Measurements from ENCODE around the gene PPP4R4.
A peak's percentile ranks its signal among the peaks of the same experiment; 100 is the strongest.

PPP4R4 gene, protein sequence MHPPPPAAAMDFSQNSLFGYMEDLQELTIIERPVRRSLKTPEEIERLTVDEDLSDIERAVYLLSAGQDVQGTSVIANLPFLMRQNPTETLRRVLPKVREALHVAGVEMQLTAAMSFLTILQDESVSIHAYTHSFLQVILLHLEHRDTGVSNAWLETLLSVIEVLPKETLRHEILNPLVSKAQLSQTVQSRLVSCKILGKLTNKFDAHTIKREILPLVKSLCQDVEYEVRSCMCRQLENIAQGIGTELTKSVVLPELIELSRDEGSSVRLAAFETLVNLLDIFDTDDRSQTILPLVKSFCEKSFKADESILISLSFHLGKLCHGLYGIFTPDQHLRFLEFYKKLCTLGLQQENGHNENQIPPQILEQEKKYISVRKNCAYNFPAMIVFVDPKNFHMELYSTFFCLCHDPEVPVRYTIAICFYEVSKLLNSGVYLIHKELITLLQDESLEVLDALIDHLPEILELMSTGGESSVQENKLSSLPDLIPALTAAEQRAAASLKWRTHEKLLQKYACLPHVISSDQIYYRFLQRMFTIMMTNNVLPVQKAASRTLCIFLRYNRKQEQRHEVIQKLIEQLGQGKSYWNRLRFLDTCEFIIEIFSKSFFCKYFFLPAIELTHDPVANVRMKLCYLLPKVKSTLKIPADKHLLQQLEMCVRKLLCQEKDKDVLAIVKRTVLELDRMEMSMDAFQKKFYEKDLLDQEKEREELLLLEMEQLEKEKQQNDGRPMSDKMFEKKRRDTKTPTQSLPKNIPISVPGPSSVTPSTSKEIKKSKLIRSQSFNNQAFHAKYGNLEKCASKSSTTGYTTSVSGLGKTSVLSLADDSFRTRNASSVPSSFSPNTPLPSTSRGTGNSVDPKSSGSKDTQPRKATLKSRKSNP

DNA sequence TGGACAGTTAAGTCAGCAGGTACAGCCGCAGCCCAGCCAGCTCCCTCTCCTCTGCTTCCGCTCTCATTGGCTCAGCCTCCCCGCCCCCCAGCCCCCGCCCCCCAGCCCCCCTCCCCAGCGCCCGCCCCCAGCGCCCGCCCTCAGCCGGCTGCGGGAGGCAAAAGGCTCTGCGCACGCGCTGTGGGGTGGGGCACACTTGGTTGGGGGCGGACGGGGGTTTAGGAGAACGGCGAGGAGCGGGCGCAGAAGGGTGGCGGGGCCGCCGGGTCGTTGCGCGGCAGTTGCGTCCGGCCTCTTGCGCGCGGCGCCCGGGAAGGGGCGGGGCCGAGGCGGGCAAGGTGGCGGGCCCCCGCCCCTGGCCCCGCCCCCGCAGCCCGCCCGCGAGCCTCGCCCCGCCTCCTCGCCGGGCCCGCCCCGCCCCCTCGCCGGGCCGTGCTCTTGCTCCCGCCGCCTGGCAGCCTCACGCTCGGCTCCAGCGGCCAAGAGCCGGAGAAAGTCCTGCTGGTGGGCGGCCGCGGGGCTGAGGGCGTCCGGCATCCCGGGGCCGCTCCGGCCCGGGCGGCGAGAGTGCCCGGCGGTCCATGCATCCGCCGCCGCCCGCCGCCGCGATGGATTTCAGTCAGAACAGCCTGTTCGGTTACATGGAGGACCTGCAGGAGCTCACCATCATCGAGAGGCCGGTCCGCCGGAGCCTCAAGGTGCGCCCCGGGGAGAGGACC lies at the start of gene PPP4R4:
Gene PPP4R4 (plus strand): TSS at position 438 of the 719 bp plus-strand sequence. CDS start 144 bp downstream, at position 582.
- peak; percentile 11 for DNase-seq

DNA sequence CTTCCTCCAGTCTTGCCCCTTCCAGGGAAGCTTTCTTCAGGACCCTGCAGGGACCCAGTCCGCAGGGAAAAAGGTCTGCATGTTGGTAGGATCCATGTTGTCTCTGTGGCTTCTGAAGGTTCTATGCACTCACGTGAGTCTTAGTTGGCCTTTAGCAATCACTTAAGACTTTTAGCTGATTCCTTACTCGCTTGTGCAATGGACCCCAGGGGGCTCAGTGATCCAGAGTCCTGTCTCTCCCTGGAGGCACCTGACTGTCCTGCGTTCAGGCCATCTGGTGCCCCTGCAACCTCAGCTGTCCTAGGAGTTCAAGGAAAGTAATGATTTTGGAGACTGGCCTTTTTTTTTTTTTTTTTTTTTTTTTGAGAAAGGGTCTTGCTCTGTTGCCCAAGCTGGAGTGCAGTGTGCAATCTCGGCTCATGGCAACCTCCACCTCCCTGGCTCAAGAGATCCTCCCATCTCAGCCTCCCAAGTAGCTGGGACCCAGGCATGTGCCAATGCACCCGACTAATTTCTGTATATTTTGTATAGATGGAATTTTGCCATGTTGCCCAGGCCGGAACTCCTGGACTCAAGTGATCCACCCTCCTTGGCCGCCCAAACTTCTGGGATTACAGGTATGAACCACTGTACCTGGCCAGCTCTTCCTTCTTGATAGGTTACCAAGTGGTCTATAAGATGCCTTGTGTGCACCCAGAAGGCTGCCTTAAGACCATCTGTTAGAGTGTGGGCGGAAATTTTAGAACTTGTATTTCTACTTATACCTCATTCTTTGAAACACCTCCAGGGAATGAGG lies 49.3 kb upstream of the PPP4R4 start:
- no peak for DNase-seq

DNA sequence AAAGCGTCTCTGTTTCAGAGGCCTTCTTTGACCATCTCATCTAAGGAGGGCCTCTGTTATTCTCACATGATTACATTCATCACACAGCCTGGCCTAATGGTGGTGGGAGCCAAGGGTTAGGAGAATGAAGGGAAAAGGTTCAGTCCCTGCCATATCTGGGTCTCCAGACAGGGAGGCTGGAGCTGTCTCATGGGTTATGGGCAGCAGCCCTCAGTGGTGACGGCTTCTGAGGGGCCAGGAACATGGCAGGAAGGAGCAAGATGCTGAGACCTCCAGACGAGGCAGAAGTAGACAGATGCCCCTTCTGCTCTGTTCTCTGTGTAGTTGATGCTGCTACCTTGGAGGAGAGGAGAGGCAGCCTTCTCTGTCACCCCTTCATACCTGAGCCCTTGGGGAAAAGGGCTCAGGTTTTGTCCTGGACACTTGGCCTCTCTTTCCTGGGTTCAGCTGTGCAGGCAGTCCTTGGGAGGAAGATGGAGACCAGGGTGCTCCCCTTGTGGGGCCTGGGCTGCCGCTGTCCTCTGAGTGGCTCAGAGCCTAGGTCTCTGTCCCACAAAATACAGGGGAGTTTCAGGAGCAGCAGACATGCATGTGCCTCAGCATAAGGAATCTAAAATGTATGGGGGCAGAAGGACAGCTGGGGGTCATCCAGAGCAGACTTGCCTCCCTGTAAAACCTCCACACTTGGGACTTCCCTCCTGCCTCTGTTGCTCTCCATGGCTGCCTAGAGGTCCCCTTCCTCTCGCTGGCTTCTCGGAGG lies 48.3 kb upstream of the PPP4R4 start:
- no peak for DNase-seq

DNA sequence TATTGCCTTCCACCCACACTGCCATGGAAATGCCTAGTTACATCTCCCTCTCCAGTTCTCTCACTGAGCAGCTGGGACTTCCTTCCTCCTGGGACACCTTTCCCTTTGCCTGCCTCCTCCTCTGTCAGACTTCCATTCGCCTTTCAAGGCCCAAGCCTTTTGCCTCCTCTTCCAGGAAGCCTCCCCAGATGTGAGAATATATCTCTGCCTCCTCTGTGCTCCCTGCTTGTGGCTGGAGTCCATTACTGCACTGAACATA lies 47.8 kb upstream of the PPP4R4 start:
- no peak for DNase-seq

DNA sequence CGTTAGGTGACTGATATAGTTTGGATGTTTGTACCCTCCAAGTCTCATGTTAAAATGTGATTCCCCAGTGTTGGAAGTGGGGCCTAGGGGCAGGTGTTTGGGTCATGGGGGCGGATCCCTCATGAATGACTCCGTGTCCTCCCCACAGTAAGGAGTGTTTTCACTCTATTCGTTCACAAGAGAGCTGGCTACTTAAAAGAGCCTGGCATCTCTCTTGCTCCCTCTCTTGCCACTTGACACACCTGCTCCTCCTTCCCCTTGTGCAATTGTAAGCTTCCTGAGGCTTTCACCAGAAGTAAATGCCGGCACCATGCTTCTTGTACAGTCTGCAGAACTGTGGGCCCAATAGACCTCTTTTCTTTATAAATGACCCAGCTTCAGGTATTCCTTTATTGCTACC lies 47.3 kb upstream of the PPP4R4 start:
- no peak for DNase-seq

DNA sequence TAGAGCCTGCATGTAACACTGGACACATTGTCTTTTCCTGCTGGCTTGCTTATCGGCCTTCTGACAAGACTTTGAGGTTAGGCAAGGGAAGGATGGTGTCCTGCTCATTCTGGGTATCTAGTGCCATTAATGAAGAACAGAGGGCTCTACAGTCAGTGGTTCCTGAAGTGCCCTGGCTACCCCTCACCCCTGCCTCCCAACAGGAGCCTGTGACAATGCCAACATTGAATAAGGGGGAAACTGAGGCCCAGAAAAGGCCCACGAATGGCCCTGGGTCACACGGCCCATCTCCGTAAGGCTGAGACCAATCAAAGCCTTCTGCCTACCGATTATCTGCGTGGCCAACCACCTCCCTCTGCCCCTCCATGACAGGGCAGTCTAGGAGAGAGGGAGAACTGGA lies 46.8 kb upstream of the PPP4R4 start:
- DNase-seq, result no peak

DNA sequence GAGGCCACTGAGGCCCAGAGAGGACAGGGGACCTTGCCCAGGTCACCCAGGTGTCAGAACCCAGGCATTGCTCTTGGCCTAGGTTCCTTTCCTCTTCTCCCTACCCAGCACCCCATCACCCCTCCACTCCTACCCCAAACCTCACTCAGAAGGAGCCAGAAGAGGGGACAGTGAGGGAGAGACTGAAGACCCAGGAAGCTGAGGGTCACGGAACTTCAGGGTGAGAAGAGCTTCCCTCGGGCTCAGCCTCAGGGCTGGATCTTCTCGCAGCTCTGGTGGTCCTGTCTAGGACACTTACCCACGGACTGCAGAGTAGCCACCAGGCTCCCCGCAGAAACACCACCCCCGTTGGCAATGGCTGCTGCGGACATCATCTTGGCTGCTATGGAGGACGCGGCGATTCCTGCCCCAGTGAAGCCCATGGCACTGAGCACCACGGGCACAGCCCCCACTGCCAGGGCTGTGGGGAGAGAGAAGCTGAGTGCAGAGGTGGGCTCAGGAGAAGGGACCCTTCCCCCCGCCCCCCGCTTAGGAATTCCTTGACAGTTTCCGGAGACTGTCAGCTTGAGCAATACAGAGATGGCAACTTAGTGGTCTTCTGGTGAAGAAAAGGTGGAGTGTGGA lies 45.8 kb upstream of the PPP4R4 start:
- DNase-seq, result no peak

DNA sequence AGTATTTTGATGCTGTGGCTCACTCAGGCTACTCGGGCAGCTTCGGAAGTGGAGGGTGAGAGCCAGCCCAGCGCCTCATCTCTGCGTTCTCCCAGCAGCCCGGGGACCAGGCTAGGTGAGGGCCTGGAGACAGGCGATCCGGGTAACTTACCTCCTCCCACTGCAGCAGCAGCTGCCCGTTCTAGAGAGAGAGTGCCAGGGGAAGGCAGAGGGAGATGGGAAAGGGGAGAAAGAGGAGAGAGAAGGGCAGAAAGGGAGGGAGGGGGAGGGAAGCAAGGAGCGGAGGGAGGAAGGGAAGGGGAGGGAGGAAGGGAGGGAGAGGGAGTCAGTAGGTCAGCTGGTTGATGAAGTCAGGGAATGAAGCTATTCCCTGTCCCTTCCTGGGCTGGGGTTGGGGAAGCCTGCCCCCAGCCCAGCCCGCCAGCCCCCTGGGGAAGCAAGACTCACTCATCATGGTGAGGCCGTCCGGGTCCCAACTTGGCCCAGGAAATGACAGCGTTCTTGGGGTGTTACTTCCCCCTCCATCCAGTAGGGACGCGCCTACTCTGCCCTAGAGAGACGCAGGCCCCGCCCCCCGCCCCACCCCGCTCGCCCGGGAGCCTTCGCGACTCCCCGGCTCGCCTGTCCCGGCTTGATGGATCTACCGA lies 44.9 kb upstream of the PPP4R4 start, which contains the start of gene IFI27L2:
Gene IFI27L2 (minus strand): TSS at position 494 of the 647 bp plus-strand sequence. CDS start 40 bp downstream, at position 454.
- no peak for DNase-seq

DNA sequence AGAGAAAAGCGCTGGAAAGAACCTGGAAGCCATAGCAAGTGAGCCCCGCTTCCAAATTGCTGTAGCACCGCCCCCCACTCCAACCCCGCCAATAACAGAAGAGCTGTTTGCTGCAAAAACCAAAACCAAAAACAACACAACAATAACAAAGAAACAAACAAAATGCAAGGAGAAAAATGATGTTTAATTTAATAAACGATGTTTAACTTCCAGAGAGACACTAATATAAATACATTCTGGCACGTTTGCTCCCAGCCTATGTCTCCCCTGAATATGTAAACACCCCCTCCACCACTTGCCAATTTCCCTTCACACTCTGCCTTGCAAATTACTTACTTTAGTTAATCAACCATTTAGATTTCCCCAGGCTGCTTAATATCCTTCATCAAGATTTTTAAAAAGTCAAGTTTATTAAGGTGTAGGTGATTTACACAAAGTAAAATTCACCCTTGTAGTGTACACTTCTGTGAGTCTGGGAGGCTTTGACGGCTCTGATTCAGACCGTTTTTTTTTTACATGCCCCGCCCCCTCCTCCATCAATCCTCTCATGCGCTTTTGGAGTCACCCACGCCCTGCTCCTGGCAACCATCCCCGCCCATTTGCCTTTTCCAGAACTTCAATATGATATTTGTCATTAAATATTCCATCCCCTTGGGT lies 44.2 kb upstream of the PPP4R4 start:
- no peak for DNase-seq

DNA sequence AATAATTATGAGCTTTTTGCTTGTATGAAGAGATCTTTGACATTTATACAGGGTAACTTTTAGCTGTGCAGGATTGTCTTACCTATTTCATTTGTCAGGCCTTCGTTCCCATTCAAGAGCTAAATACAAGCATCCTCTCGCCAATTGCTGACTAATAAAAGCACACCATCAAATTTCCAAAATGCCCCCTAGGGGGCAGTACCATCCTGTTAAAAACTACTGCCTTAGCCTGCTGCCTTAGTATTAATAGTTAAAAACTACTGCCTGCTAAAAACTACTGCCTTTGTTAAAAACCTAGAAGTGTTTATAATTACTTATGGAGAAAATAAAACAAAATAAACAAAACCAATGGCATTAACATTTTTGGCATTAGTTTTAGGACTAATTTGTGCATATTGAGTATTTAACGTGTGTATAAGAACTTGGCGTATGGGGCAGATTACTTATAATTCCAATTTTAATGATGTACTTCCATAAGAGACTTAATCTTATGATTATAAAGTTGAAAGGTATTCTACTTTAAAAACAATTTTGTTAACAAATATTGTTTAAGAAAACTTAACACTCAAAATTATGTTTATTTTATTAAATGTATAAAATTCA lies 41.7 kb upstream of the PPP4R4 start:
- peak; percentile 43 for DNase-seq

DNA sequence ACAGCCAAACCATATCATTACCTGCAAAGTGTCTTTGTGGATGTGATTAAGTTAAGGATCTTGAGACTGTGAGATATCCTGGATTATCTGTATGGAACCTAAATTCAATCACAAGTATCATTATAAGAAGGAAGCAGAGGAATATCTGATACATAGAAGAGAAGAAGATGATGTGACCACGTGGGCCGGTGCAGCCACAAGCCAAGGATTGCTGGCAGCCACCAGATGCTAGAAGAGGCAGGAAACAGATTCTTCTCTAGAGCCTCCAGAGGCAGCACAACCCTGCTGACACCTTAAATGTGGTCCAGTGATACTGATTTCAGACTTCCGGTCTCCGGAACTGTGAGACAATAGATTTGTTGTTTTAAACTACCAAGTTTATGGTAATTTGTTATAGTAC lies 38.6 kb upstream of the PPP4R4 start:
- no peak for DNase-seq

DNA sequence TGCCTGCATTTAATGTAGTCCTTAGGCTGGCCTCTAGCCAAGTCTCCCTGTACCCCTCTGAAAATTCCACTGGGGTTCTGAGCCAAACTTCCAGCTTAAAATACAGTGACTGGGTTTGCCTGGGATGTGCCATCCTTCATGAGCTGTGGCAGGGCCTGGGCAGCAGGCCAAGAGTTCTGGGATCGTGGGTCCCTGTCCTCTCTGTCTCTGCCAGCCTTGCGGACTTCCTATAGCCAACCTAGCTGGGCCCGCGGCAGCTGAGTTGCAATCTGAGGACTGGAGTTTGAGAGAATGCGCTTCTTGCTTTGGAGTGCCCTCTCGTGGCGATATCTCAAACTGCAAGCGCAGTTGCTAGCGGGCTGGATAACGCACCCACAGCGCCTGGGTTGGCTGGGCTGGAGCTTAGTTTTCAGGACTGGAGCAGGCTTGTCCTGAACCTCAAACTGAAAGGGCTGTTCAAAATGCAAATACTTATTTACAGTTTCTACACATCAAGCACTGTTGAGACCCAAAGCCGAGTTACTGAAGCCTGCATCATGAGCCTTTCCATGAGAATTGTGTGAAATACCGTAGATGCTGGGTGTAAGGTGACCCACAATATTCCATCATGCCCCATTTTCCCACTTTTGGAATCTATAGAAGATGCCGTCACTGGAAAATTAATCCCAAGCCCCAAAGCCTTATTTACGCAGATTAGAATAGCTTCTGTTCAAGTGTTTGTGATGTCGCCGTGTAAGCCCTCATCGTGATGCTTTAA lies 37.4 kb upstream of the PPP4R4 start:
- DNase-seq, result no peak

DNA sequence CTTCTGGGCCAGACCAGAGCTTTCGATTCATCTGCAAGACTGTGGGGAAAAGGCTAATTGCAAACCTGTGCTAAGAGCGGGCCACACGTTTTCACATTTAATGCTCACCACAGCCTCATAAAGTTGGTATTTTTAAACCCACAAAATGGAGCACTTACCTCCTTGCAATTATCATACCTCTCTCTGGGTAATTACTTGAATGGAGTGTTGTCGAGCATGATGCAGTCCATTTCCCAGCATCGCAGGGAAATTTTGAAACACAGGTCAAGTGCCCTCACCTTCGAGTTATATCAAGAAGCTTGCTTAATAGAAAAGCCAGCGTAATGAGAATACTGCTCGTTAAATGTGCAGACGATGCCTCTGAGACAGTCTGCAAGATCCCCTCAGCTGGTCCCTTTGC lies 35.9 kb upstream of the PPP4R4 start:
- peak; percentile 59 for DNase-seq

DNA sequence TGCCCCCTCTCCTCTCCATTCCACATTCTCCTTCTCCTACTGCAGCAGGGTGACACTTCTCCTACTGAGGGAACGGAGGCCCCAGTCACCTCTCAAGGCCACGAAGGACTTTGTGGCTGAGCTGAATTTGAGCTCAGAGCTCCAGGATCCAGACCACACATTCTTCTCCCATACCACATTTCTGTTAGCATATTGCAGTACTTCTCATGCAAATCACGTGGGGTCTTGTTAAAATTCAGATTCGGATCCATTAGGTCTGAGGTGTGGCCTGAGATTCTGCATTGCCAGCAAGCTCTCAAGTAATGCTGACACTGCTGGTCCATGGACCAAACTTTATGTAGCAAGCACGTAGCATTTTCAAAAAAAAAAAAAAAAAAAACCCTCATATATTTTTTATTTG lies 35.1 kb upstream of the PPP4R4 start:
- no peak for DNase-seq

DNA sequence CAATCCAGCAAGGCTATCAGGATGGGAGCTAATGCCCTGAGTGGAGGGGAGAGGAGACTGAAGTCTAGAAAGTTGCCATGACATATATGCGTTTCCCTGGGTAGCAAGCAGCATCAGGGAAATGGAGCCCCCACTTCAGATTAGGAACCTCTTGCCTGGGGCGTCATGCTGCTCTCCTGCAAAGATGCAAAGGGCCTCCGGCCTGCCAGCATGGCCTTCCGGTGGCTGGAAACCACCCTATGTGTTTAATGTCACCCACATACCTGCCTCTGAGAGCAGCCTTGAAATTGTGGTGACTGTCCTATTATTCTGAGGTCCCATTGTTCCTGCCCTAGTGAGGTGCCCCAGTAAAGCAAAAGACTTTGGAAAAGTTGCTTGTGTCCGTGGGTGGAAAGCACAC lies 34.7 kb upstream of the PPP4R4 start:
- no peak for DNase-seq

DNA sequence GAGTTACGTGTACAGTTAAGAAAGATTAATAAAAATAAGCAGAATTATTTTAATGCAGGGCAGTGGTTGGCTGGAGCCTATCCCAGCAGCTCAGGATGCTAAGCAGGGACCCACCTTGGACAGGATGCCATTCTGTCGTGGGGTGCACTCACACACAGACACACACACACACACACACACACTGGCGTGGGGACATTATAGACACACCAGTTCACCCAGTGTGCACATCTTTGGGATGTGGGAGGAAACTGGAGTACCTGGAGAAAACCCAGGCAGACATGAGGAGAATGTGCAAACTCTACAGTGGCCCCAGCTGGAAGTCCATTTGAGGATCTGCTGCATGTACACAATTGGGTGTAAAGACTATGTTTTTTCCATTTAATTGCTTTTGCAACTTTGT lies 31.9 kb upstream of the PPP4R4 start:
- no peak for DNase-seq

DNA sequence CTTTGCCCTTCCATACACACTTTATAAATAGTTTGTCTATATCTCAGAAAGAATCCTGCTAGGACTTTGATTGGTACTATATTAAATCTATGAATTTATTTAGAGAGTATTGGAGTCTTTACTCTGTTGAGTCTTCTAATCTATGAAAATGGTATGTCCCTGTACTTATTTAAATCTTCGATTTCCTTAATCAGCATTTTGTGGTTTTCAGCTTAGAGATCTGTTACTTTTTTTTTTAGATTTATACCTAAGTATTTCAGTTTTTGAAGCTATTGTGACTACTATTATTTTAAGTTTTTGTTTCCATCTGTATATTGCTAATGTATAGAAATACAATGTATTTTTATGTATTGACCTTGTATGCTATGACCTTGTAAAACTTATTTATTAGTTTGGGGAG lies 31.3 kb upstream of the PPP4R4 start:
- no peak for DNase-seq

DNA sequence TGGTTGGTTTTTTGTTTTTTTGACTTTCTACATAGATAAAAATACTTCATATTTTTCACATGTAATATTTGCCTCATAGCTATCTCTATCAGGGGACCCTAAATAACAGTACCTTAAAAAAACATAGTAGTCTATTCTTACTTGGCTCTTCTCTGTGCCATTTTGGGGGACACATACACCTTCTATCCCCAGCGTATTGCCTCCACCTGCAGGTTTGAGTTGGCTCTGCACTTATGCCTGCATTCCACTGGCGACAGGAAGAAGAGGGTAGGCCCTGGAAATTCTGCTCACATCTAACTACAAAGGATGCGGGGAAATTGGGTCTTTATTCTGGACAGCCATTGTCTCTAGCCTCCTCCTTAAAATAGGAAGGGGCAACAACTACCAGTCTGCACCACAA lies 30.9 kb upstream of the PPP4R4 start:
- DNase-seq, result no peak

DNA sequence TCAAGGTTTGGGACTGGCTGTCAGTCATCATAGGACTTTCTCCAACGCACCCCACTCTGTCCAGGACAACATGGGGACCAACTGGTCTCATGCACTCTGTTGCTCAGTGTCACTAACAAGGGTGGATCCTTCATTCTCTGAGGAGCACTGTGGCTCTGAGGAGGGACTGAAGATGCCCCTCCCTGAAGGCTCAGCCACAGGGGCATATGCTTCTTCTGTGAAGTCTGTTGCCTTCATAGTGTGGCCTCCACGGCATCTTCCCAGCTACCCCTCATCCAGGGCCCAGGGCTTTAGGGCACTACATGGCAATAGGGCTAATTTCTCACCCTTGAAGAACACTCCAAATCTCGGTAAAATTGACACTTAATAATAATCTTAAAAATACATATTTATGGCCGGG lies 30.4 kb upstream of the PPP4R4 start:
- no peak for DNase-seq

All from NCI-H187 treated with DMSO at 0.1 percent for 48 hours (cell line).